ENCODE measurements around the gene ANXA11. TPM values are rescaled to one million over a fixed set of nuclear protein-coding genes. Genes with fewer than 3 reads are reported as not detected.

The ANXA11 gene
- polyA plus RNA-seq, 2 of the 4 experiments (the other 2 are of a cell fraction): 92.6 to 119 TPM

- ATAC-seq (no peak), DNase-seq (ENCODE audit: low read depth in 1 of 2, low spot score in 1 of 2) (no peak), FAIRE-seq (no peak)
- CTCF ChIA-PET: interaction anchor here (1.2 to 2.7 kb wide), 3 partner anchors 30 to 55 kb away, joined by 4 to 7 read pairs (median 6); no protein-coding TSS in a partner anchor
- H3K4me3 ChIP-seq: no peak overlapping the region
- 0 out of 3 replicates have a peak, but pooled peaks cover 3% of the 10 kb centered on the region for H3K9me3 ChIP-seq
- whole genome bisulfite sequencing (ENCODE audit: missing lambda C conversion rate): 90% methylated on average over 14 of the region's 14 CpGs
- H3K4me2 ChIP-seq: 0 out of 3 replicates have a peak overlapping the region, but pooled peaks have one; percentile 12
- peak overlapping the region in 1 of 2 experiments; percentile 84; a peak in 3 of 6 replicates for H3K27ac ChIP-seq
- peaks cover 90% of the 10 kb centered on the region for H3K4me1 ChIP-seq
- TF ChIP-seq, protein P1, sequence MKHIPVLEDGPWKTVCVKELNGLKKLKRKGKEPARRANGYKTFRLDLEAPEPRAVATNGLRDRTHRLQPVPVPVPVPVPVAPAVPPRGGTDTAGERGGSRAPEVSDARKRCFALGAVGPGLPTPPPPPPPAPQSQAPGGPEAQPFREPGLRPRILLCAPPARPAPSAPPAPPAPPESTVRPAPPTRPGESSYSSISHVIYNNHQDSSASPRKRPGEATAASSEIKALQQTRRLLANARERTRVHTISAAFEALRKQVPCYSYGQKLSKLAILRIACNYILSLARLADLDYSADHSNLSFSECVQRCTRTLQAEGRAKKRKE (CRISPR knock-in tag; IDR thresholded peaks at IDR 0.05; ENCODE audit: low read depth): no peak
- TF ChIP-seq MAFK (IDR thresholded peaks at IDR 0.05; ENCODE audit: partially characterized antibody) (no peak), CTCF (IDR thresholded peaks at IDR 0.05) (no peak), RNF2 (IDR thresholded peaks at IDR 0.05; ENCODE audit: borderline replicate concordance, low read depth) (no peak), HMGXB4 (CRISPR knock-in tag; IDR thresholded peaks at IDR 0.05; ENCODE audit: borderline replicate concordance) (no peak), FOSL2 (IDR thresholded peaks at IDR 0.05) (no peak), FOSL2 (CRISPR knock-in tag; IDR thresholded peaks at IDR 0.05) (no peak), RCOR1 (IDR thresholded peaks at IDR 0.05; ENCODE audit: low read depth, low read length) (no peak), ESRRA (IDR thresholded peaks at IDR 0.05; ENCODE audit: borderline replicate concordance, low read length) (no peak), EP300 (IDR thresholded peaks at IDR 0.05) (no peak), REST (IDR thresholded peaks at IDR 0.05) (no peak), FOXS1 (CRISPR knock-in tag; IDR thresholded peaks at IDR 0.05) (no peak), CBX8 (IDR thresholded peaks at IDR 0.05) (no peak), RARB (CRISPR knock-in tag; IDR thresholded peaks at IDR 0.05) (no peak), ZC3H11A (IDR thresholded peaks at IDR 0.05) (no peak)
- POLR2A ChIA-PET: no interaction called here
These were observed 7.1 kb downstream of the ANXA11 start for GRCh38 chr10:80197972-80198916.

DNA sequence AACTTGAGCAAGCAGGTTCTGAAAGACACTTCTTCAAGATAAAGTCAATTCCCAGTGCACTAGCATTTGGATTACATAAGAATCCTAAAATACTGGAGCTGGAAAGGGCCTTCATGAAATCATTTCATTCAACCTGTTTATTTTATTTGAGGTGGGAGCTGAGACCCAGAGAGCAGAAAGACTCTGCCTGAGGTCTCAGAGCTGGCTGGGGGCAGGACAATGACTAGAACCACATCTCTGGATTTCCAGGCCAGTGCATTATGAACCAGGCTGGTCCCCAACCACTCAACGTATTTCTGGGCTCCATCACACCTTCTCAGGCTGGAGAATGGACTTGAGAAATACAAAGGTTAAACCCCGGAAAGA is 8.4 kb downstream of the ANXA11 start:
- ChIA-PET POLR2A (interaction anchor here (1.2 kb wide), 1 partner anchor 9 kb away, joined by 4 read pairs; the partner anchor contains the start of gene ANXA11), CTCF (interaction anchor here (1.0 to 2.0 kb wide), 2 partner anchors 25 to 53 kb away, joined by 5 to 6 read pairs; no protein-coding TSS in a partner anchor)
- DNase-seq (ENCODE audit: low read depth in 1 of 2, low spot score in 1 of 2) (no peak), ATAC-seq (peak in 1 of 2 experiments; percentile 8; a peak in 3 of 6 replicates), FAIRE-seq (no peak)
- 50% methylated on average over 2 of the region's 2 CpGs for WGBS (ENCODE audit: missing lambda C conversion rate)
- TF ChIP-seq POLR2AphosphoS2 (conservative IDR thresholded peaks at IDR 0.05; ENCODE audit: low read length) (no peak), CTCF (IDR thresholded peaks at IDR 0.05) (no peak)
- peaks cover 77% of the 10 kb centered on the region for H3K4me1 ChIP-seq
- peak overlapping the region; percentile 13; the same call in 1 of the 3 replicates for H3K4me3 ChIP-seq
- H3K4me2 ChIP-seq: peak overlapping the region; percentile 88
- peaks cover 10% of the 10 kb centered on the region; the same call in 2 of the 3 replicates for H3K9me3 ChIP-seq
- H3K27ac ChIP-seq: peak overlapping the region; percentile 72 to 84

Measured in A549 (cell line).